AG09309 (cell line): ENCODE data around the gene SPAG16.

Experiments
- DNase-seq: peaks from one replicate; pipeline ENCODE4 v3.0.0-alpha.2; 2010; ENCODE audit warnings: low read depth
- H3K4me3 ChIP-seq: 2 replicates; pipeline ENCODE4 v1.5.1; 2011; ENCODE audit warnings: mild to moderate bottlenecking, low read depth, low read length, moderate library complexity; ENCODE audit not compliant: control insufficient read depth
- CTCF ChIP-seq: IDR thresholded peaks from 2 replicates; pipeline ENCODE4 v1.5.1; 2011; ENCODE audit warnings: mild to moderate bottlenecking, low read depth, low read length, inconsistent platforms; ENCODE audit not compliant: insufficient read depth, control insufficient read depth; ENCODE audit errors: missing control alignments

The SPAG16 gene

GRCh38 chr2:214367171-214367570 is 1082.9 kb downstream of the SPAG16 start:
- DNase-seq: no peak
- no peak for TF ChIP-seq CTCF
- no peak overlapping the region for H3K4me3 ChIP-seq

DNA sequence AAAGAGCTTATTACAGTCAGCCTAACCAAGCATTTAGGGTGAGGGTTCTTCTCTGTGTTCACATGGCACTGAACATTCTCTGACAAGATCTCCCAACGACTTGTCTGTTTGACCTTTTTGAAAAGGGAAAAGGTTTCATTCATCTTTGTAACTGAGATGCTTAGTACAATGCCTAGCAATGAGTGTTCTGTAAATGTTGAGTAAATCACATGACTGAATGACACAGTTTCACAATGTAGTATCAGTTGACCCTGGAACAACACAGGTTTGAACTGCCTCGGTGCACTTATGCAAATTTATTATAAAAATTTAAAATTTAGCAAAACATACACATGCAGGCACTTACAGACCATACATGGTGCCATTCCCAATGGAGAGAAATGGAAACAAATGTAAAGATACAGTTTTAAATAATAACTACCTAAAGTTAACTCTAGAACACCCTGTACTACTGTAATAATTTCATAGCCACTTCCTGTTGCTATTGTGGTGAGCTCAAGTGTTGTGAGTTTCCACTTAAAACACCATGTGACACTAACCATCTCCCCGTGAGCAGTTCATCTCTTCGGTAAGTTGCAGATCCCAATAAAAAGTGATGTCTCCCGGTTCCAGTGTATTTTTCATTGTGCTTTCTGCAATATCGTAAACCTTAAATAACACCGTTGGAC is 1092.5 kb downstream of the SPAG16 start:
- H3K4me3 ChIP-seq: no peak overlapping the region
- no peak for TF ChIP-seq CTCF
- DNase-seq: no peak

- DNase-seq: no peak
- H3K4me3 ChIP-seq: no peak overlapping the region
- TF ChIP-seq CTCF: no peak
Observed at GRCh38 chr2:214377286-214377624, 1093.0 kb downstream of the SPAG16 start.

DNA sequence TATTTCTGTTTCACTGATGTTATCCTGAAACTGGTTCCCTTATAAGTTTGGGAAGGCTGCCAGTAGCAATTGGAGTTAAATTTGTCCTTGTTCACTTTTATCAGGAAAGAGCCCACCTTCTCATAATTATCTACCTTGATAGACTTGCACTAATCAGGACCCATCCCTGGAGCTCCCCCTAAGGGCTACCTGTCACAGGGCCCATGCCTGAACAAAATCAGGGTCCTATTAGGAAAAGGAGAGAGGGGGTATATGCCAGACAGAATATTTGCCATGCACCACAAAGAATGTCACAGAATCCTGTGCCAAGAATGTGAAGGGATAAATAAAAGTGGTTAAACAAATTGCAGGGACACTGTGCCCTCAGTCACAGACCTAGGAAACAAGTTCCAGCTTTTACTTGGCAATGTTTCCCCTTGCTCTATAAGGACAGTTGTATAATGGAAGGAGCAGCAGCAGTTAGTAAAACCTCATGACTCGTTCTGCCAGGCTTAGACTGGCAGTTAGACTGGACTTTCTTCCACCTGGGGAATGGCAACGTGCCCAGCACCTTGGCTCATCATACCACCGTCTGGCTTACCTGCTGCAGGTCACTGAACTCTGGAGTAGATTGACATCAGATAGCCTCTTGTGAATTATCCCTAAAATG is 1094.3 kb downstream of the SPAG16 start:
- no peak for DNase-seq
- TF ChIP-seq CTCF: no peak
- H3K4me3 ChIP-seq: no peak overlapping the region

DNA sequence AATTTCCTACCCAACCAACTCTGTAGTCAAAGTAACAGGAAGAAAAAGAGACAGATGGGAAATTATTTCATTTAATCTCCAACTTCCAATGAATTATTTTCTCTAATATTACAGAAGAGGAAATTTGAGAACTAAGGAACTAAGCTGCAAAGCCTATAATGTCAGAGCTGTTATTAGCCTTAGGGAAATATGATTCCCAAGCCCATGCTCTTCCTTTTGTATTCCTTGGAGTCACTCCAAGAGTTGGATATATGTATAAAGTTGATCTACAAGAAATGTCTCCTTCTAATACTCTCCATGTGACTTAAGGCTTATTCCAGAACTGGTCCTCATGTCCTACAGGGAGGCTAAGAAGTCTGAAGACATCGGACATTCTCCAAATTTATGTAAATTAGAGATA is 1095.0 kb downstream of the SPAG16 start:
- no peak for DNase-seq
- no peak overlapping the region for H3K4me3 ChIP-seq
- no peak for TF ChIP-seq CTCF

DNA sequence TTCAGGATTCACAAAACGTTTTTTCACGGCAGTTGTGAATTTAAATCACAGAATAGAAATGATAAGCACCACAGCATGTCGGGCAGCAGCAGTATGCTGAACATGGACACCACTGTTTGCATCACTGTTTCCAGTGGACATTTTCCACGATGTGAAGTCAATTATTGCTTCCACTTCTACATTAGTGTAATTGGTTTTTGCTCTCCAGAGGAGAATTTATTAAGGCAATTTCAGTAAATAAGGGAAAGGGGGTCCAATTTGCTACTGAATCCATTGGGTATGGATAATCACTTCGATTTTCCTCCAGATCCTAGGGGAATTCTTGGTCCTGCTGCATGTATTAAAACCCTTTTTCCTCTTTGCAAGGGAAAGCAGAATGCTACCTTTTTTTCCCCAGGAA is 1096.4 kb downstream of the SPAG16 start:
- DNase-seq: no peak
- H3K4me3 ChIP-seq: no peak overlapping the region
- TF ChIP-seq CTCF: no peak
